ENCODE measurements around the gene SLAIN2. TPM values are rescaled to one million over a fixed set of nuclear protein-coding genes. Genes with fewer than 3 reads are reported as not detected.
"Not testable (repeated sequence)": the region's sequence is repeated elsewhere in the genome, so short reads cannot be mapped to it uniquely, and the experiment has no call there.

Gene SLAIN2
- 10 to 100 TPM; 40.8 to 92.7 TPM for total RNA-seq

DNA sequence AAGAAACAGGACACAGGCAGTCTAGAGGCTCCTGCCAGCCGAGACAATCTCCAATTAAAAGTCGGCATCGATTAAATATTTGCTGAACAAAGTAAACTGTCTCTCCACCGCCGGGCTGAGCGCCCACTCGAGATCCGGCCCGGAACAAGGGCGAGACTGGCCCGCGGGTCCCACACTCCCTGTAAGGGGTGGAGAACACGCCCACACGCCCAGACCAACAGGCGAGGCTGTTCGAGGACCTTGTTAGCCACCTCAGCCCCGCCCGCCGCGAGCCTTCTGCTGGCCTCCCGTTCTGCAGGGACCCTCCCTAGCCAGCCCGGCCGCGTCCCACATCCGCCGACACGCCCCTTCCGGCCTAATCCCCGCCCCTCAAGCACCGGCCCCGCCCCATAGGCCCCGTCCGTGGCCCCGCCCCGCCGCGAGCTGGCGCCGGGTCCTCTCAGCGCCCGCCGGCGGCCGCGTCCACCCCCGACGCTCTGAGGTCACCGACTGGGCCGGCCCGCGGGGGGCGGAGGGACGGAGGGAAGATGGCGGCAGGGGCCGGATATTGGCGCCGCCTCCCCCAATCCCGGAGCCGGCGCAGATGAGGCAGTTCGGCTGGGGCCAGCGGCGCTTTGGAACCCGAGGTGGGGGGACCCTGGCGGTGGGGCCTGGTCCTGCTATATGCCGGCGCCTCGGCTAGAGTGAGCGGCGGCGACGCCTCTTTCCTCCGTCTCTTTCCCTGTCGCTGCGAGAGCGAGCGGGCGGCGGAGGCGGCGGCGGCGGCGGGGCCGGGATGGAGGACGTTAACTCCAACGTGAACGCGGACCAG lies at the start of gene SLAIN2:
Gene SLAIN2, plus strand, starts transcription at position 565 of the 811 bp plus-strand sequence. Its CDS starts 211 bp downstream, at position 776.
- peak within 1 kb of the TSS; percentile 96 to 98 for H3K27ac ChIP-seq
- peak within 1 kb of the TSS; percentile 93 for H3K4me3 ChIP-seq
- peak; percentile 97 for DNase-seq (ENCODE audit: low spot score)
- no peaks in the 10 kb centered on the region for H3K36me3 ChIP-seq
- no peaks in the 10 kb centered on the region for H3K27me3 ChIP-seq (replicated peaks; ENCODE audit: insufficient read depth)
- H3K9me3 ChIP-seq, result no peaks in the 10 kb centered on the region
- peaks cover 26 to 38% of the 10 kb centered on the region in 2 donors for H3K4me1 ChIP-seq (ENCODE audit: control insufficient read depth in 1 of 2, low read depth in 2 of 2)
- TF ChIP-seq, protein P1, sequence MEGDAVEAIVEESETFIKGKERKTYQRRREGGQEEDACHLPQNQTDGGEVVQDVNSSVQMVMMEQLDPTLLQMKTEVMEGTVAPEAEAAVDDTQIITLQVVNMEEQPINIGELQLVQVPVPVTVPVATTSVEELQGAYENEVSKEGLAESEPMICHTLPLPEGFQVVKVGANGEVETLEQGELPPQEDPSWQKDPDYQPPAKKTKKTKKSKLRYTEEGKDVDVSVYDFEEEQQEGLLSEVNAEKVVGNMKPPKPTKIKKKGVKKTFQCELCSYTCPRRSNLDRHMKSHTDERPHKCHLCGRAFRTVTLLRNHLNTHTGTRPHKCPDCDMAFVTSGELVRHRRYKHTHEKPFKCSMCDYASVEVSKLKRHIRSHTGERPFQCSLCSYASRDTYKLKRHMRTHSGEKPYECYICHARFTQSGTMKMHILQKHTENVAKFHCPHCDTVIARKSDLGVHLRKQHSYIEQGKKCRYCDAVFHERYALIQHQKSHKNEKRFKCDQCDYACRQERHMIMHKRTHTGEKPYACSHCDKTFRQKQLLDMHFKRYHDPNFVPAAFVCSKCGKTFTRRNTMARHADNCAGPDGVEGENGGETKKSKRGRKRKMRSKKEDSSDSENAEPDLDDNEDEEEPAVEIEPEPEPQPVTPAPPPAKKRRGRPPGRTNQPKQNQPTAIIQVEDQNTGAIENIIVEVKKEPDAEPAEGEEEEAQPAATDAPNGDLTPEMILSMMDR (IDR thresholded peaks at IDR 0.05), result peak; percentile 62
- ATAC-seq (ENCODE audit: insufficient number of reproducible peaks, low FRiP score, low read depth), result peak; percentile 79

DNA sequence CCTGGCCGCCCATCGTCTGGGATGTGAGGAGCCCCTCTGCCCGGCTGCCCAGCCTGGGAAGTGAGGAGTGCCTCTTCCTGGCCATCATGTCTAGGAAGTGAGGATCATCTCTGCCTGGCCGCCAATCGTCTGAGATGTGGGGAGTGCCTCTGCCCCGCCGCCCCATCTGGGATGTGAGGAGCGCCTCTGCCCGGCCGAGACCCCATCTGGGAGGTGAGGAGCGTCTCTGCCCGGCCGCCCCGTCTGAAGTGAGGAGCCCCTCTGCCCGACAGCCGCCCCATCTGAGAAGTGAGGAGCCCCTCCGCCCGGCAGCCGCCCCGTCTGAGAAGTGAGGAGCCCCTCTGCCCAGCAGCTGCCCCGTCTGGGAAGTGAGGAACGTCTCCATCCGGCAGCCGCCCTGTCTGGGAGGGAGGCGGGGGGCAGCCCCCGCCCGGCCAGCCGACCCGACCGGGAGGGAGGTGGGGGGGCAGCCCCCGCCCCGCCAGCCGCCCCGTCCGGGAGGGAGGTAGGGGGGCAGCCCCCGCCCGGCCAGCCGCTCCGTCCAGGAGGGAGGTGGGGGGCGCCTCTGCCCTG lies 49.0 kb upstream of the SLAIN2 start:
- not testable (repeated sequence) for H3K9me3 ChIP-seq; H3K36me3 ChIP-seq; DNase-seq (ENCODE audit: low spot score); H3K27me3 ChIP-seq (replicated peaks; ENCODE audit: insufficient read depth); H3K4me1 ChIP-seq (ENCODE audit: control insufficient read depth in 1 of 2, low read depth in 2 of 2); H3K4me3 ChIP-seq; H3K27ac ChIP-seq; ATAC-seq (ENCODE audit: insufficient number of reproducible peaks, low FRiP score, low read depth)

DNA sequence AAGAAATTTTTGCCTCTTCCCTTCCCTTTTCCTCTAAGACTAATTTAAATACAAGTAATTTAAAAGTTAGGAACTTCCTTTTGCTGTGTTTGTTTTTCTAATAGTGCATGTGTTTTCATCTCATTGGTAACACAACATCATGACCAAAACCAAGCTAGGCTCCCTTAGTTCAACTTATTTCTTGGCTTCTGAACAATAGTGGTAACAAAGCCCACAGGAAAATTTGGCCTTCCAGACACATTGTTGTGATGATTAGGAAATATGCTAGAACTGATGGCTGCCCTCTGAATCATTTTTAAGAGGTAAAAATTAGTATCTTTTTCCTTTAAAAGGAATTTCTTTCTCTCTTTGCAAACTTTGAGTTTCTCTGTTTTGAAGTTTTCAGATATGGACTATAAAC lies 46.2 kb upstream of the SLAIN2 start:
- H3K36me3 ChIP-seq, result no peaks in the 10 kb centered on the region
- ATAC-seq (ENCODE audit: insufficient number of reproducible peaks, low FRiP score, low read depth) (no peak), DNase-seq (ENCODE audit: low spot score) (no peak)
- H3K4me3 ChIP-seq, result no peak overlapping the region
- TF ChIP-seq, protein P1 (IDR thresholded peaks at IDR 0.05), result no peak
- no peaks in the 10 kb centered on the region for H3K9me3 ChIP-seq
- no peaks in the 10 kb centered on the region for H3K27me3 ChIP-seq (replicated peaks; ENCODE audit: insufficient read depth)
- H3K27ac ChIP-seq, result no peak overlapping the region
- H3K4me1 ChIP-seq (ENCODE audit: control insufficient read depth in 1 of 2, low read depth in 2 of 2), result no peaks in the 10 kb centered on the region

DNA sequence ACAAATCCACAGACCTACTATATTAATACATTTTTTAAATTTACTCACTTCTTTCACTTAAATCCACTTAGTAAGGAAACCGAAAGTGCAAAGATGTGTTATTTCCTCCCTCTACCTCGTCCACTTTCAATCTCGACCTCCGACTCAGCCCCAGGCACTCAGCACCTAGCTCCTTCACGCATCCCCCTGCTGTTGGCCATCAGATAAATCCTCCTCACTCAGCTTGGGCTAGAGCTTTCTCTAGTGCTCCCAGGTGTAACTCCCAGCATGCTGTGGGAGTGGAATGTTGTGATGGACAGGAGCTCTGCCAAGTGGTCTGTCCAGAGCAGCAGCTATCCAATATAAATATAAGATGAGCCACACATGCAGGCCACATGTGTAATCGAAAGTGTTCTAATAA lies 45.0 kb upstream of the SLAIN2 start:
- H3K36me3 ChIP-seq, result no peaks in the 10 kb centered on the region
- H3K27me3 ChIP-seq (replicated peaks; ENCODE audit: insufficient read depth), result no peaks in the 10 kb centered on the region
- DNase-seq (ENCODE audit: low spot score) (no peak), ATAC-seq (ENCODE audit: insufficient number of reproducible peaks, low FRiP score, low read depth) (no peak)
- H3K27ac ChIP-seq, result no peak overlapping the region
- no peaks in the 10 kb centered on the region for H3K9me3 ChIP-seq
- H3K4me3 ChIP-seq, result no peak overlapping the region
- H3K4me1 ChIP-seq (ENCODE audit: control insufficient read depth in 1 of 2, low read depth in 2 of 2), result no peaks in the 10 kb centered on the region
- TF ChIP-seq, protein P1 (IDR thresholded peaks at IDR 0.05), result no peak

DNA sequence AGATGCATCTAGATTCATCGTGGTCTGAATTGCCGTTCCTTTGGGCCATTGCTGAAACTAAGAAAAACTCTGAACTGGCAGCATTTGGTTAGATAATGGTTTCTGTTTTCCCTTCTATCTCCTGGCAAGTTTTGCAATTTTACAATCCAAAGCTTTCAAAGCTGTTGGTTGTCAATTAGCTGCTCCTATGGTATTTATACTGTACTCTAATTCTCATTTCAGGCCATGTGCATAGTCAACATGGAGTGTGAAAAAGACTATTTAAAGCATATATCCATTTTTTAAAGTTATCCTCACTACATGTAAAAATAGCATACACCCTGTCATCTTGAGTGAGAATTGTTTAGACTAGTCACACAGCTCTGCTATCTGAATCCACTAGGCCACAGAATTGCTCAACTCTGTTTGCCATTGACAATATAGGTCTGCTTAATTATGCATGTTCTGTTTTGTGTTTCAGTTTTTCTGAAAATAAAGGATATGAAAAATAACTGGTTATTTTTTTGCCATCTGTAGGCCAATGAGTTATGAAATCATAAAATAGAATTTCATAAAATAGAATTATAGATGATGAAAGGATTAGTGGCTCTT lies 44.0 kb upstream of the SLAIN2 start:
- Histone ChIP-seq H3K4me3 (no peak overlapping the region), H3K27ac (no peak overlapping the region), H3K27me3 (replicated peaks; ENCODE audit: insufficient read depth) (no peaks in the 10 kb centered on the region), H3K9me3 (no peaks in the 10 kb centered on the region), H3K36me3 (no peaks in the 10 kb centered on the region), H3K4me1 (ENCODE audit: control insufficient read depth in 1 of 2, low read depth in 2 of 2) (no peaks in the 10 kb centered on the region)
- DNase-seq (ENCODE audit: low spot score) (no peak), ATAC-seq (ENCODE audit: insufficient number of reproducible peaks, low FRiP score, low read depth) (no peak)
- TF ChIP-seq, protein P1 (IDR thresholded peaks at IDR 0.05), result no peak
